HG03045 (cell line): Measurements from ENCODE around the gene MTTP.

ENCODE experiments used
- ATAC-seq: cut with Tn5 transposase; IDR thresholded peaks from one replicate; pipeline ENCODE4 v1.9.1; 2021; ENCODE audit warnings: mild to moderate bottlenecking, moderate library complexity; ENCODE audit not compliant: unreplicated experiment

Gene MTTP

GRCh38 chr4:99665983-99666382, 91.4 kb downstream of the MTTP start:
- no peak for ATAC-seq

GRCh38 chr4:99668472-99668871, 93.8 kb downstream of the MTTP start:
- no peak for ATAC-seq

GRCh38 chr4:99669084-99669483, 94.5 kb downstream of the MTTP start:
- ATAC-seq, result no peak

GRCh38 chr4:99670409-99671073, 95.9 kb downstream of the MTTP start:
- ATAC-seq, result no peak
